Activated CD4-positive, alpha-beta T cell treated with anti-CD3 and anti-CD28 coated beads, Interleukin-2, amount 10 ng/mL, durations not matched to agents 24 days and 14 days (primary cell): Measurements from ENCODE around the gene IQSEC1. TPM values are rescaled to one million over a fixed set of nuclear protein-coding genes. Genes with fewer than 3 reads are reported as not detected.

Source experiments
- DNase-seq: peaks from one replicate; pipeline ENCODE4 v3.0.0; 2022
- H3K27ac Mint-ChIP-seq: one replicate; pipeline ENCODE4 v1.8.0; 2022; ENCODE audit warnings: mild to moderate bottlenecking, mixed read lengths
- H3K27me3 Mint-ChIP-seq: one replicate; pipeline ENCODE4 v1.8.0; 2022; ENCODE audit warnings: mixed read lengths
- H3K36me3 Mint-ChIP-seq: one replicate; pipeline ENCODE4 v1.8.0; 2022; ENCODE audit warnings: low read depth, mild to moderate bottlenecking, mixed read lengths
- H3K4me1 Mint-ChIP-seq: one replicate; pipeline ENCODE4 v1.8.0; 2021; ENCODE audit warnings: mixed read lengths
- H3K4me3 Mint-ChIP-seq: one replicate; pipeline ENCODE4 v1.8.0; 2022; ENCODE audit warnings: mild to moderate bottlenecking, moderate library complexity, mixed read lengths
- H3K9me3 Mint-ChIP-seq: one replicate; pipeline ENCODE4 v1.8.0; 2021; ENCODE audit warnings: mixed read lengths
- intact Hi-C: fragments of 100-400 bp; cut with micrococcal nuclease; formaldehyde crosslinking; loops from one replicate; pipeline ENCODE4 v1.15.1; 2023
- total RNA-seq: library from RNA; stranded (reverse); gene quantifications from 2 replicates; pipeline ENCODE4 v1.2.3, GENCODE V29; 2022

Gene IQSEC1
- total RNA-seq, result 22.5 TPM in 2 replicates

GRCh38 chr3:13073326-13074005, at the start of gene IQSEC1:
Gene IQSEC1, minus strand, starts transcription at chr3:13073429. Its CDS starts 415 bp downstream, at chr3:13073014.
- peak within 1 kb of the TSS; percentile 83 for H3K4me3 Mint-ChIP-seq
- H3K27me3 Mint-ChIP-seq, result peaks cover 38% of the 10 kb centered on the region
- intact Hi-C loops, result loop anchor here (2.0 kb wide), 1 partner anchor 59 kb away; no protein-coding TSS in a partner anchor
- H3K4me1 Mint-ChIP-seq, result peaks cover 39% of the 10 kb centered on the region
- peaks cover 3% of the 10 kb centered on the region for H3K36me3 Mint-ChIP-seq
- H3K9me3 Mint-ChIP-seq, result no peaks in the 10 kb centered on the region
- peak within 1 kb of the TSS; percentile 60 for H3K27ac Mint-ChIP-seq
- peak; percentile 92 for DNase-seq

DNA sequence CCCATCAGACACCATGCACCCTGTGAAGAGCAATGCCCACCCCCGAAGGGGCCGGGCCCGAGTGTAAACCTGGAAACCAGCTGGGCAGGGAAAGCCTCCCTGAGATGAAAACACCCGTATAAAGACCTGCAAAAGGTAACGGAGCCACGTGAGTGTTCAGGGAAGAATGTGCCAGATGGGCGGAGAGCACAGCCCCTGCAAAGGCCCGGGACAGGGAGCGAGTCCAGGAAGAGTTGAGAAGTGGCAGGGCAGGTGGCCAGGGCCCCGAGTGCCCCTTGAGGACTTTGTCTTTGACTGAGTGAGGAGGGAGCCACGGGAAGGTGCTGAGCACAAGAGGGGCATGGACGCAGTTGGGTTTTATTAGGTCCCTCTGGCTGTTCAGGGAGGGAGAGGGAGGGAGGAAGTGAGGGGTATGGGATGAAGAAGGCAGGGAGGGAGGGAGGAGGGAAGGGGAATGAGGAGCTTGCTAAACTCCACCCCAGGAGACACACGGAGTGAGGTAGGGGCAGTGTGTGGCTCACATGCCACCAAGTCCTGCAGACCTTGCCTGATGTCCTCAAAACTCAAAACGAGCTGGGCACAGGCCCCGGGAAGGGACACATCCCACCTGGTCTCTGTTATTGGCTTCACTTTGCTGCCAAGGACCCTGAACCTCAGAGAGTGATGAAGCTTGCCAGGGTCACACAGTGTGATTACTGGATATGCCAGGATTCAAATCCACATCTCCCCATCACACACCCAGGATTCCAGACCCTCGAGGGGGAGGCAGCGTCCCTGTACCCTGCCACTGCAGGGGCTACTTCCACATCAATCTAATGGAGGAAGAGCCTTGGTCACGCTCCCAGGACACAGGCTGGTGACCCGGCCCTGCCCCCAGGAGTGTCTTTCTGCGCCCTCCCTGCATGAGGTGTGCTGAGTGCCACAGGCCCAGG, 49.1 kb upstream of the IQSEC1 start:
- Mint-ChIP-seq H3K27me3 (peaks cover 8% of the 10 kb centered on the region), H3K27ac (no peak overlapping the region), H3K4me3 (no peak overlapping the region), H3K4me1 (no peaks in the 10 kb centered on the region), H3K36me3 (no peaks in the 10 kb centered on the region), H3K9me3 (no peaks in the 10 kb centered on the region)
- intact Hi-C loops, result no loop called here
- no peak for DNase-seq

- intact Hi-C loops, result no loop called here
- no peaks in the 10 kb centered on the region for H3K4me1 Mint-ChIP-seq
- no peaks in the 10 kb centered on the region for H3K9me3 Mint-ChIP-seq
- H3K4me3 Mint-ChIP-seq, result no peak overlapping the region
- H3K27ac Mint-ChIP-seq, result no peak overlapping the region
- DNase-seq, result no peak
- peaks cover 8% of the 10 kb centered on the region for H3K27me3 Mint-ChIP-seq
- no peaks in the 10 kb centered on the region for H3K36me3 Mint-ChIP-seq
These were observed 48.3 kb upstream of the IQSEC1 start for GRCh38 chr3:13121553-13122001.

GRCh38 chr3:13120928-13121552, 47.8 kb upstream of the IQSEC1 start:
- H3K27me3 Mint-ChIP-seq, result peaks cover 5% of the 10 kb centered on the region
- no peak overlapping the region for H3K27ac Mint-ChIP-seq
- intact Hi-C loops, result no loop called here
- H3K9me3 Mint-ChIP-seq, result no peaks in the 10 kb centered on the region
- DNase-seq, result no peak
- no peaks in the 10 kb centered on the region for H3K4me1 Mint-ChIP-seq
- H3K4me3 Mint-ChIP-seq, result no peak overlapping the region
- no peaks in the 10 kb centered on the region for H3K36me3 Mint-ChIP-seq

DNA sequence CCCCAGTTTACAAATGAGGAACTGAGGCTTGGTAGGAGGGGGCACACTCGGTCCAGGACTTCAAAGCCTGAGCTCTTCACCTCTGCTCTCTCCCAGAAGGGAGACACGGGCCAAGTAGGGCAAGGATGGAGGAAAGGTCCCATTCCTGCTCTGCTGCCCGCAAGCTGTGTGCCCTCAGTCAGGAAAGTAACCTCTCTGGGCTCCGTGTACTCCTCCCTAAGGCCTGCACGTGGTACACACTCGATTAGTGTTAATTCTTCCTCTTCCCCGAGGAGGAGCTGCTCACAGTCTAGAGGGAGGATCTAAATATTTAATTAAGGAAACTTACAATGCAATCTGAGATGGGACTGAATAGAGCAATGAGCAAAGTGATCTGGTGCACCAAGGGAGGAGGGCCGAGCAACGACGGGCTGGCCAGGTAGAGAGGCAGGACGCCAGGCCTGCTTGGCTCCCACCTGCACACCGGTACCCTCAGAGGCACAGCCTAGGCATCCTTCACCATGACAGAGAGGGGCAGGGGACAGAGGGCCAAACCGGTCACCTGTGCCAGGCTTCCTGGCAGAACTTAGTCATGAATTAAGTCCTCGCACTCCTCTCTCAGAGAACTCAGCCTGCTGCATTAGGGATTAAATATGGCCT, 47.2 kb upstream of the IQSEC1 start:
- Mint-ChIP-seq H3K36me3 (no peaks in the 10 kb centered on the region), H3K27ac (no peak overlapping the region), H3K9me3 (no peaks in the 10 kb centered on the region), H3K4me3 (no peak overlapping the region), H3K27me3 (peaks cover 5% of the 10 kb centered on the region), H3K4me1 (no peaks in the 10 kb centered on the region)
- intact Hi-C loops, result no loop called here
- DNase-seq, result no peak

- no peak overlapping the region for H3K4me3 Mint-ChIP-seq
These were observed 46.4 kb upstream of the IQSEC1 start for GRCh38 chr3:13119471-13120220.

GRCh38 chr3:13116426-13116825, 43.2 kb upstream of the IQSEC1 start:
- no peak overlapping the region for H3K27ac Mint-ChIP-seq
- H3K9me3 Mint-ChIP-seq, result no peaks in the 10 kb centered on the region
- H3K4me3 Mint-ChIP-seq, result no peak overlapping the region
- DNase-seq, result no peak
- intact Hi-C loops, result no loop called here
- H3K4me1 Mint-ChIP-seq, result no peaks in the 10 kb centered on the region
- no peaks in the 10 kb centered on the region for H3K36me3 Mint-ChIP-seq
- H3K27me3 Mint-ChIP-seq, result peaks cover 5% of the 10 kb centered on the region

More at GRCh38 chr3:13119471-13120220, 46.4 kb upstream of the IQSEC1 start:
- intact Hi-C loops, result no loop called here
- Mint-ChIP-seq H3K9me3 (no peaks in the 10 kb centered on the region), H3K27ac (no peak overlapping the region), H3K27me3 (peaks cover 5% of the 10 kb centered on the region), H3K36me3 (no peaks in the 10 kb centered on the region), H3K4me1 (no peaks in the 10 kb centered on the region)
- DNase-seq, result no peak

DNA sequence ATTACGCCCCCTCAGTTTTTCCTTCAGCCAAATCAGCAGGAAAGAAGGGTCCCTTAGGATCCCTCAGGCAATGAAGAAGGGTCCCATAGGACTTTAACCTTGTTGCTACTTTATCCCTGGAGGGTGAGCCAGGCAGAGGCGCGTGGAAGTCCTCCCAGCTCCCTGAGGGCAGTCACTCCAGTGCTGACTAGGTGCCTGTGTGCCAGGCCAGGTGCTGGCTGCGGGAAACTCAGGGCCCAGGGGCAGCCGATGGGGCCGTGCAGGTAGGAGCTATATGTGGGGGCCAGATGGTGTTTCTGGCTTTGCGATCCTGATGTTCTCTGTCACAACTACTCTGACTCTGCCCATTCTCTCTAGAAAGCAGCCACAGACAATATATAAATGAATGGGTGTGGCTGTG, 42.8 kb upstream of the IQSEC1 start:
- Mint-ChIP-seq H3K27me3 (peaks cover 5% of the 10 kb centered on the region), H3K4me1 (no peaks in the 10 kb centered on the region), H3K9me3 (no peaks in the 10 kb centered on the region), H3K36me3 (no peaks in the 10 kb centered on the region), H3K4me3 (no peak overlapping the region), H3K27ac (no peak overlapping the region)
- intact Hi-C loops, result no loop called here
- DNase-seq, result no peak

DNA sequence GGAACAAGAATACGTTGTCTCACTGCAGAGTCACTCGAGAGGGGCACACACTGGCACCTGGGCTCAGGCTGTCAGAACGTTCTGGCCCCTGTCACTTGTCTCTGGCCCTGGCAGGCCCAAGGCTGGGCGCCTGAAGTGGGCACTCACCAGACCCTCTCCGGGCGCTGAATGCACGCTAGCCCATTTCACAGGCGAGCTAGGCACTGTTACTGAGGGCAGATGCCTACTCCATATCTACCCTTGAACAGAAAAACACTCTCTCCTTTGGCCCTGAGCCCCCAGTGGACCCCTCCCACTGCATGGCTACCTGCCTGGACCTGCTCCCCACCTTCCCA, 42.3 kb upstream of the IQSEC1 start:
- no peak overlapping the region for H3K4me3 Mint-ChIP-seq
- no peaks in the 10 kb centered on the region for H3K36me3 Mint-ChIP-seq
- intact Hi-C loops, result no loop called here
- no peak overlapping the region for H3K27ac Mint-ChIP-seq
- peaks cover 3% of the 10 kb centered on the region for H3K4me1 Mint-ChIP-seq
- H3K9me3 Mint-ChIP-seq, result no peaks in the 10 kb centered on the region
- H3K27me3 Mint-ChIP-seq, result peaks cover 5% of the 10 kb centered on the region
- DNase-seq, result no peak

DNA sequence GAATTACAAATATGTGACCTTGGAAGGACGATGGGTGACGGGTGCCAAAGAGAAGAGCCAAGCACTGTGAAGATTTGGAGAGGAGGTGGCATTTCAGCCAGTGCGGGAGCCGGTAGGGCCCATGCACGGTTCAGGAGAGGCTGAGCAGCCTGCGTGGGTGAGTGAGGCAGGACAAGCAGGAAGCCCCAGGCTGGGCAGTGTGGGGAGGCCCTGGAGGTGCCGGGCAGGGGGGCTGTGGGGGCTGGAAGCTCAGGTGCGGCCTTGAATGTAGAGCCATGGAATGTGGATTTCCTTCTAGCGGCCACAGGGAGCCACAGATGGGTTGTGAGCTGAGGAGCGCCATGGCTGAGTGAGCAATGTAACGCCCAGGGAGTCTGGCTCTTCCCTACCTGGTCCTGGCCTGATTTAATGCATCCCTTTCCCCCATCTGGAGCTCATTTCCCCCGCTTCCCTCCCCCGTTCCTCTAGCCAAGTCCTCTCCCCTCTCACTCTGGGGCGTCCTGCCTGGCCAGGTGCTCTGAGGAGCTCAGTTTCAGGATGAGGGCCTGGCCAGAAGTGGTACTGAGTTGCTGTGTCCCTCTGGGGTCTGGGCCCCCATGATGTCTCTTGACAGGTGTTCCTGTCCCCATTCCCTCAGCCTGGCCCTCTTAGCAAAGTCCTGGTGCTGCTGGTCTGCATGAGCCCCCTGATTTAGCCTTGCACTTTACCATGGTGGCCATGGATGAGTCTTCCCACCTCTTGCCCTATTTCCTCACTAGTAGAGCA, 41.8 kb upstream of the IQSEC1 start:
- Mint-ChIP-seq H3K4me3 (no peak overlapping the region), H3K36me3 (no peaks in the 10 kb centered on the region), H3K27me3 (peaks cover 5% of the 10 kb centered on the region), H3K9me3 (no peaks in the 10 kb centered on the region), H3K27ac (no peak overlapping the region), H3K4me1 (peaks cover 4% of the 10 kb centered on the region)
- DNase-seq, result no peak
- intact Hi-C loops, result no loop called here

DNA sequence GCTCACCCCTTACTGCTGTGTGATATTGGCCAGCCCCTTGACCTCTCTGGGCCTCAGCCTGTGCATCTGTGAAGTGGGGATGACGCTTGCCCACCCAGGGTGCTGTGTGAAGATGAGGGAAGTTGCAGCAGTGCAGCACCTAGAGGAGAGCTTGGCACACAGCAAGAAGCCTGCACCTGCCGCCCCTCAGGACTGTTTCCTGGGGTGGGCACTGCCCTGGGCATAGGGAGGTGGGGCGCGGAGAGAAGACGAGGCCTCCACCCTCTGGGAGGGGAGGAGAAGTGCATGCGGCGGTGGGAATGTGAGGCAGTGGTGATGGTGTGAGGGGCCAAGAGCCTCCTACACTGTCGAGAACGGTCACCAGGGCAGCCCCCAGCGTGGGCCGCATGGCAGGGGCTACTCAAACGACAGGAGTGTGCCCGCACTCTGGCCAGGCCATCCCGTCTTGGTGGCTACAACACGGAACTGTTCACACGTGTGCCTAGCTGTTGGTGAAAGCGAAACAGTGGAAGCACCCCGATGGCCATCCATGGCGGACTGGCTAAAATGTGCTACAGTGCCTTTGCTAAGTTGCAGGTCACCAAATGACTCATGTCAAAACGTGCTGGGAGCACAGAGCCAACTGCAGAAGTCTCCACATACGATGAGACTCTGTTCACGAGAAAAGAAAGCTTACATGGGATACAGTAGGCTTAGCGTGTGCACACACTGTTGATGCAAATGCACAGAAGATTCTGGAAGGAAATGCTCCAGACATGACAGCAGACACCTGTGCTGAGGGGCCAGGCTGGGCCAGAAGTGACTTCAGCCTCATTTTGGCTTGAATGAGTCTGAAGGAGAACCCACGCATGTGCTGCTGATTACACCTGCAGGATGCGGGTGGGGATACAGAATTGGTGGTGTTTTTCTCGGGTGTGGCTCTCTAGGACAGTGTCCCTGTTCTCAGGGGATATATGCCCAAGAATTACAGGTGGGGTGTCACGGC, 40.4 kb upstream of the IQSEC1 start:
- Mint-ChIP-seq H3K27ac (no peak overlapping the region), H3K9me3 (no peaks in the 10 kb centered on the region), H3K4me3 (no peak overlapping the region), H3K27me3 (peaks cover 2% of the 10 kb centered on the region), H3K4me1 (peaks cover 4% of the 10 kb centered on the region), H3K36me3 (no peaks in the 10 kb centered on the region)
- DNase-seq, result no peak
- intact Hi-C loops, result no loop called here
